Left lung (tissue), 10 donors: Measurements from ENCODE around the gene PTK6. TPM values are rescaled to one million over a fixed set of nuclear protein-coding genes. Genes with fewer than 3 reads are reported as not detected.
A peak's percentile ranks its signal among the peaks of the same experiment; 100 is the strongest.

Source experiments
- ATAC-seq: fragments of 200-7000 bp; cut with Tn5 transposase; one replicate; pipeline ENCODE4 v1.9.1; 2020; ENCODE audit warnings: moderate library complexity
- DNase-seq, 4 donors: peaks; one replicate each; pipeline ENCODE4 v3.0.0-alpha.2; 2013 to 2020
- H3K27ac ChIP-seq, 2 donors: fragments of 200-600 bp; sonication (generic) in 1 of 2; one replicate each; pipeline versions ENCODE4 v1.5.0 to v1.8.0; 2020 to 2021
- H3K27me3 ChIP-seq, 2 donors: fragments of 200-600 bp; sonication (generic) in 1 of 2; one replicate each; pipeline versions ENCODE4 v1.5.0 to v1.8.0; 2020 to 2021
- H3K36me3 ChIP-seq, 2 donors: fragments of 200-600 bp; sonication (generic) in 1 of 2; one replicate each; pipeline versions ENCODE4 v1.5.0 to v1.8.0; 2020 to 2021
- H3K4me1 ChIP-seq, 2 donors: fragments of 200-600 bp; one replicate each; pipeline ENCODE4 v1.8.0; 2021
- H3K4me3 ChIP-seq, 2 donors: fragments of 200-600 bp; sonication (generic) in 1 of 2; one replicate each; pipeline versions ENCODE4 v1.5.0 to v1.8.0; 2020 to 2021; ENCODE audit warnings: mild to moderate bottlenecking in 1 of 2
- H3K9me3 ChIP-seq, 2 donors: fragments of 200-600 bp; sonication (generic) in 1 of 2; one replicate each; pipeline versions ENCODE4 v1.5.0 to v1.8.0; 2020 to 2021
- CTCF ChIP-seq, 2 donors: fragments of 200-600 bp; sonication (generic) in 1 of 2; IDR thresholded peaks; one replicate each; pipeline versions ENCODE4 v1.5.0 to v1.8.0; 2021; ENCODE audit warnings: antibody characterized with exemption in 2 of 2
- intact Hi-C, 2 donors: fragments of 100-400 bp; cut with DNase I; formaldehyde crosslinking; loops; one replicate each; pipeline versions ENCODE4 v1.11.2 to v1.14.2; 2022
- polyA plus RNA-seq, 6 donors: library from polyadenylated mRNA; unstranded; fragments of 120-200 nt; gene quantifications; one replicate each; pipeline ENCODE4 v1.2.1, GENCODE V29; 2013; ENCODE audit not compliant: insufficient read length in 6 of 6
- total RNA-seq, 2 donors: library from RNA; stranded (reverse); fragmentation: NEBNext Ultra II Directional; extraction: Animal tissue kit (Norgen Biotek cat#: 25700); gene quantifications; one replicate each; pipeline ENCODE4 v1.2.1, GENCODE V29; 2021
- donor health status: DM: no; HTN: yes; CAD: no.
- donor health status: DM: no; HTN: no; CAD: no.

Gene PTK6
- total and polyA plus RNA-seq, 8 donors: 0.53 to 7.3 (median 0.75) TPM

- Histone ChIP-seq H3K9me3 (peaks cover 0 to 9% of the 10 kb centered on the region in 2 donors), H3K4me1 (peaks cover 11 to 28% of the 10 kb centered on the region in 2 donors), H3K4me3 (no peak overlapping the region), H3K27me3 (peaks cover 0 to 5% of the 10 kb centered on the region in 2 donors), H3K36me3 (peaks cover 0 to 19% of the 10 kb centered on the region in 2 donors), H3K27ac (no peak overlapping the region)
- ATAC-seq (no peak), DNase-seq (no peak)
- intact Hi-C loops: no loop called here
- TF ChIP-seq CTCF (IDR thresholded peaks at IDR 0.05): no peak
These were observed 12.0 kb downstream of the PTK6 start for GRCh38 chr20:63525185-63525584.

GRCh38 chr20:63522981-63523611, 14.1 kb downstream of the PTK6 start:
- ATAC-seq: no peak
- Histone ChIP-seq H3K4me3 (no peak overlapping the region), H3K9me3 (peaks cover 0 to 9% of the 10 kb centered on the region in 2 donors), H3K27ac (no peak overlapping the region), H3K4me1 (peaks cover 11 to 36% of the 10 kb centered on the region in 2 donors), H3K36me3 (peaks cover 0 to 19% of the 10 kb centered on the region in 2 donors), H3K27me3 (peaks cover 0 to 14% of the 10 kb centered on the region in 2 donors)
- peak in 2 of 4 donors; percentile 34 to 69 for DNase-seq
- no peak for TF ChIP-seq CTCF (IDR thresholded peaks at IDR 0.05)
- intact Hi-C loops: no loop called here

- Histone ChIP-seq H3K4me1 (peaks cover 11 to 36% of the 10 kb centered on the region in 2 donors), H3K9me3 (peaks cover 0 to 9% of the 10 kb centered on the region in 2 donors), H3K36me3 (peaks cover 0 to 19% of the 10 kb centered on the region in 2 donors), H3K27me3 (peaks cover 0 to 14% of the 10 kb centered on the region in 2 donors), H3K4me3 (peak overlapping the region; percentile 83 to 86), H3K27ac (no peak overlapping the region)
- no peak for TF ChIP-seq CTCF (IDR thresholded peaks at IDR 0.05)
- no peak for ATAC-seq
- intact Hi-C loops: no loop called here
- DNase-seq: peak in 1 of 4 donors; percentile 33
These were observed 14.9 kb downstream of the PTK6 start for GRCh38 chr20:63522091-63522868.

GRCh38 chr20:63521602-63522001, 15.6 kb downstream of the PTK6 start:
- Histone ChIP-seq H3K27ac (no peak overlapping the region), H3K36me3 (peaks cover 0 to 19% of the 10 kb centered on the region in 2 donors), H3K4me3 (peak overlapping the region; percentile 83 to 86), H3K9me3 (peaks cover 0 to 9% of the 10 kb centered on the region in 2 donors), H3K27me3 (peaks cover 0 to 14% of the 10 kb centered on the region in 2 donors), H3K4me1 (peaks cover 11 to 36% of the 10 kb centered on the region in 2 donors)
- intact Hi-C loops: no loop called here
- no peak for TF ChIP-seq CTCF (IDR thresholded peaks at IDR 0.05)
- ATAC-seq (no peak), DNase-seq (peak in 1 of 4 donors; percentile 78)
